ENCODE results near the gene GLI2.

GLI2 gene

GRCh38 chr2:120758181-120759144, 22.8 kb downstream of the GLI2 start:
- peak overlapping the region; percentile 36 for H2AFZ ChIP-seq (ENCODE audit: low read length, unreplicated experiment)
- H3K79me2 ChIP-seq (ENCODE audit: control insufficient read depth, insufficient read depth, low read length, unreplicated experiment) = peaks cover 90% of the 10 kb centered on the region
- H3K27me3 ChIP-seq (ENCODE audit: insufficient read depth, low read length) = no peaks in the 10 kb centered on the region
- peak overlapping the region; percentile 48 for H3K27ac ChIP-seq (ENCODE audit: low read depth, low read length)
- H3K36me3 ChIP-seq (ENCODE audit: insufficient read depth, low read length) = no peaks in the 10 kb centered on the region
- peaks cover 66% of the 10 kb centered on the region for H3K4me1 ChIP-seq (ENCODE audit: control insufficient read depth, insufficient read depth, low read length, unreplicated experiment)
- peak overlapping the region; percentile 16; the same call in 1 of the 2 replicates for H3K4me3 ChIP-seq (ENCODE audit: low read depth, low read length)

GRCh38 chr2:120759543-120760331, 24.1 kb downstream of the GLI2 start:
- Histone ChIP-seq H3K79me2 (ENCODE audit: control insufficient read depth, insufficient read depth, low read length, unreplicated experiment) (peaks cover 93% of the 10 kb centered on the region), H3K27me3 (ENCODE audit: insufficient read depth, low read length) (no peaks in the 10 kb centered on the region), H2AFZ (ENCODE audit: low read length, unreplicated experiment) (no peak overlapping the region), H3K36me3 (ENCODE audit: insufficient read depth, low read length) (no peaks in the 10 kb centered on the region), H3K4me1 (ENCODE audit: control insufficient read depth, insufficient read depth, low read length, unreplicated experiment) (peaks cover 71% of the 10 kb centered on the region), H3K27ac (ENCODE audit: low read depth, low read length) (no peak overlapping the region), H3K4me3 (ENCODE audit: low read depth, low read length) (no peak overlapping the region)

- no peak overlapping the region for H3K4me3 ChIP-seq (ENCODE audit: low read depth, low read length)
- no peaks in the 10 kb centered on the region for H3K27me3 ChIP-seq (ENCODE audit: insufficient read depth, low read length)
- H3K36me3 ChIP-seq (ENCODE audit: insufficient read depth, low read length) = no peaks in the 10 kb centered on the region
- no peak overlapping the region for H2AFZ ChIP-seq (ENCODE audit: low read length, unreplicated experiment)
- H3K4me1 ChIP-seq (ENCODE audit: control insufficient read depth, insufficient read depth, low read length, unreplicated experiment) = peaks cover 73% of the 10 kb centered on the region
- peaks cover 91% of the 10 kb centered on the region for H3K79me2 ChIP-seq (ENCODE audit: control insufficient read depth, insufficient read depth, low read length, unreplicated experiment)
- no peak overlapping the region for H3K27ac ChIP-seq (ENCODE audit: low read depth, low read length)
These were observed 24.9 kb downstream of the GLI2 start for GRCh38 chr2:120760446-120761135.

- Histone ChIP-seq H3K4me1 (ENCODE audit: control insufficient read depth, insufficient read depth, low read length, unreplicated experiment) (peaks cover 78% of the 10 kb centered on the region), H3K79me2 (ENCODE audit: control insufficient read depth, insufficient read depth, low read length, unreplicated experiment) (peaks cover 88% of the 10 kb centered on the region)
These were observed 25.6 kb downstream of the GLI2 start for GRCh38 chr2:120761164-120761861.

GRCh38 chr2:120761911-120762310, 26.2 kb downstream of the GLI2 start:
- Histone ChIP-seq H3K4me3 (ENCODE audit: low read depth, low read length) (no peak overlapping the region), H3K4me1 (ENCODE audit: control insufficient read depth, insufficient read depth, low read length, unreplicated experiment) (peaks cover 84% of the 10 kb centered on the region), H3K27ac (ENCODE audit: low read depth, low read length) (no peak overlapping the region), H2AFZ (ENCODE audit: low read length, unreplicated experiment) (no peak overlapping the region), H3K79me2 (ENCODE audit: control insufficient read depth, insufficient read depth, low read length, unreplicated experiment) (peaks cover 88% of the 10 kb centered on the region), H3K36me3 (ENCODE audit: insufficient read depth, low read length) (no peaks in the 10 kb centered on the region), H3K27me3 (ENCODE audit: insufficient read depth, low read length) (no peaks in the 10 kb centered on the region)

More at GRCh38 chr2:120761164-120761861, 25.6 kb downstream of the GLI2 start:
- Histone ChIP-seq H3K27me3 (ENCODE audit: insufficient read depth, low read length) (no peaks in the 10 kb centered on the region), H3K4me3 (ENCODE audit: low read depth, low read length) (no peak overlapping the region), H3K27ac (ENCODE audit: low read depth, low read length) (no peak overlapping the region), H2AFZ (ENCODE audit: low read length, unreplicated experiment) (no peak overlapping the region), H3K36me3 (ENCODE audit: insufficient read depth, low read length) (no peaks in the 10 kb centered on the region)

- H3K4me1 ChIP-seq (ENCODE audit: control insufficient read depth, insufficient read depth, low read length, unreplicated experiment) = peaks cover 81% of the 10 kb centered on the region
- H2AFZ ChIP-seq (ENCODE audit: low read length, unreplicated experiment) = no peak overlapping the region
- H3K79me2 ChIP-seq (ENCODE audit: control insufficient read depth, insufficient read depth, low read length, unreplicated experiment) = peaks cover 88% of the 10 kb centered on the region
- H3K27ac ChIP-seq (ENCODE audit: low read depth, low read length) = no peak overlapping the region
- no peaks in the 10 kb centered on the region for H3K36me3 ChIP-seq (ENCODE audit: insufficient read depth, low read length)
- no peaks in the 10 kb centered on the region for H3K27me3 ChIP-seq (ENCODE audit: insufficient read depth, low read length)
- no peak overlapping the region for H3K4me3 ChIP-seq (ENCODE audit: low read depth, low read length)
These were observed 26.8 kb downstream of the GLI2 start for GRCh38 chr2:120762341-120763061.

GRCh38 chr2:120763508-120763907, 27.8 kb downstream of the GLI2 start:
- no peaks in the 10 kb centered on the region for H3K36me3 ChIP-seq (ENCODE audit: insufficient read depth, low read length)
- H3K79me2 ChIP-seq (ENCODE audit: control insufficient read depth, insufficient read depth, low read length, unreplicated experiment) = peaks cover 88% of the 10 kb centered on the region
- no peak overlapping the region for H2AFZ ChIP-seq (ENCODE audit: low read length, unreplicated experiment)
- H3K27ac ChIP-seq (ENCODE audit: low read depth, low read length) = 0 out of 2 replicates have a peak overlapping the region, but pooled peaks have one; percentile 85
- H3K4me3 ChIP-seq (ENCODE audit: low read depth, low read length) = no peak overlapping the region
- peaks cover 71% of the 10 kb centered on the region for H3K4me1 ChIP-seq (ENCODE audit: control insufficient read depth, insufficient read depth, low read length, unreplicated experiment)
- no peaks in the 10 kb centered on the region for H3K27me3 ChIP-seq (ENCODE audit: insufficient read depth, low read length)

- Histone ChIP-seq H3K4me3 (ENCODE audit: low read depth, low read length) (no peak overlapping the region), H2AFZ (ENCODE audit: low read length, unreplicated experiment) (no peak overlapping the region), H3K27ac (ENCODE audit: low read depth, low read length) (peak overlapping the region; percentile 85; the same call in 1 of the 2 replicates), H3K79me2 (ENCODE audit: control insufficient read depth, insufficient read depth, low read length, unreplicated experiment) (peaks cover 88% of the 10 kb centered on the region), H3K27me3 (ENCODE audit: insufficient read depth, low read length) (no peaks in the 10 kb centered on the region), H3K4me1 (ENCODE audit: control insufficient read depth, insufficient read depth, low read length, unreplicated experiment) (peaks cover 66% of the 10 kb centered on the region), H3K36me3 (ENCODE audit: insufficient read depth, low read length) (no peaks in the 10 kb centered on the region)
These were observed 28.3 kb downstream of the GLI2 start for GRCh38 chr2:120763931-120764330.

GRCh38 chr2:120764492-120764891, 28.8 kb downstream of the GLI2 start:
- Histone ChIP-seq H2AFZ (ENCODE audit: low read length, unreplicated experiment) (no peak overlapping the region), H3K79me2 (ENCODE audit: control insufficient read depth, insufficient read depth, low read length, unreplicated experiment) (peaks cover 86% of the 10 kb centered on the region), H3K4me1 (ENCODE audit: control insufficient read depth, insufficient read depth, low read length, unreplicated experiment) (peaks cover 61% of the 10 kb centered on the region), H3K27me3 (ENCODE audit: insufficient read depth, low read length) (no peaks in the 10 kb centered on the region), H3K27ac (ENCODE audit: low read depth, low read length) (peak overlapping the region; percentile 85), H3K4me3 (ENCODE audit: low read depth, low read length) (no peak overlapping the region), H3K36me3 (ENCODE audit: insufficient read depth, low read length) (no peaks in the 10 kb centered on the region)
